Subcutaneous abdominal adipose tissue (tissue), 5 donors: ENCODE results near the gene NMT1.

Experiments used
- H3K27ac ChIP-seq: one replicate; pipeline ENCODE4 v1.7.0; 2013; ENCODE audit warnings: low read depth, mild to moderate bottlenecking, inconsistent platforms, low read length, moderate library complexity
- H3K27me3 ChIP-seq, 5 donors: one replicate each; pipeline ENCODE4 v1.7.0; 2013; ENCODE audit warnings: low read length in 5 of 5, inconsistent platforms in 1 of 5; ENCODE audit not compliant: control insufficient read depth in 5 of 5, insufficient read depth in 4 of 5
- H3K36me3 ChIP-seq, 5 donors: one replicate each; pipeline ENCODE4 v1.7.0; 2013; ENCODE audit warnings: low read length in 5 of 5; ENCODE audit not compliant: control insufficient read depth in 5 of 5, insufficient read depth in 5 of 5
- H3K4me1 ChIP-seq, 5 donors: one replicate each; pipeline ENCODE4 v1.7.0; 2013; ENCODE audit warnings: low read length in 5 of 5, mild to moderate bottlenecking in 3 of 5, moderate library complexity in 1 of 5; ENCODE audit not compliant: control insufficient read depth in 5 of 5, insufficient read depth in 5 of 5
- H3K4me3 ChIP-seq, 5 donors: one replicate each; pipeline ENCODE4 v1.7.0; 2013; ENCODE audit warnings: low read length in 5 of 5, low read depth in 1 of 5
- H3K9ac ChIP-seq, 5 donors: one replicate each; pipeline ENCODE4 v1.7.0; 2013; ENCODE audit warnings: low read length in 5 of 5, mild to moderate bottlenecking in 4 of 5, moderate library complexity in 3 of 5
- H3K9me3 ChIP-seq, 5 donors: one replicate each; pipeline ENCODE4 v1.7.0; 2013; ENCODE audit warnings: low read length in 5 of 5; ENCODE audit not compliant: control insufficient read depth in 5 of 5
- donor health status: healthy.
- donor health status: healthy.
- donor health status: healthy.
- donor health status: healthy.
- donor health status: healthy.

Gene NMT1

GRCh38 chr17:45090711-45091110, 29.6 kb downstream of the NMT1 start:
- Histone ChIP-seq H3K27me3 (no peaks in the 10 kb centered on the region), H3K9ac (no peak overlapping the region), H3K36me3 (peaks cover 4 to 91% (median 62%) of the 10 kb centered on the region in 5 donors), H3K27ac (no peak overlapping the region), H3K9me3 (no peaks in the 10 kb centered on the region), H3K4me1 (peaks cover 5 to 36% (median 28%) of the 10 kb centered on the region in 5 donors), H3K4me3 (no peak overlapping the region)

GRCh38 chr17:45091778-45092425, 30.8 kb downstream of the NMT1 start:
- Histone ChIP-seq H3K9ac (peak overlapping the region in 1 of 5 donors; percentile 21), H3K9me3 (no peaks in the 10 kb centered on the region), H3K4me3 (no peak overlapping the region), H3K4me1 (peaks cover 5 to 36% (median 29%) of the 10 kb centered on the region in 5 donors), H3K27me3 (no peaks in the 10 kb centered on the region), H3K27ac (peak overlapping the region; percentile 77), H3K36me3 (peaks cover 4 to 91% (median 67%) of the 10 kb centered on the region in 5 donors)

GRCh38 chr17:45092911-45093430, 31.9 kb downstream of the NMT1 start:
- peak overlapping the region in 2 of 5 donors; percentile 35 to 36 for H3K9ac ChIP-seq
- peaks cover 8 to 36% (median 30%) of the 10 kb centered on the region in 5 donors for H3K4me1 ChIP-seq
- H3K27me3 ChIP-seq: no peaks in the 10 kb centered on the region
- no peaks in the 10 kb centered on the region for H3K9me3 ChIP-seq
- H3K4me3 ChIP-seq: no peak overlapping the region
- H3K36me3 ChIP-seq: peaks cover 4 to 91% (median 67%) of the 10 kb centered on the region in 5 donors
- H3K27ac ChIP-seq: peak overlapping the region; percentile 77

GRCh38 chr17:45093444-45094110, 32.5 kb downstream of the NMT1 start:
- Histone ChIP-seq H3K4me3 (no peak overlapping the region), H3K4me1 (peaks cover 9 to 40% (median 36%) of the 10 kb centered on the region in 5 donors), H3K9ac (peak overlapping the region in 4 of 5 donors; percentile 3 to 42 (median 28)), H3K9me3 (no peaks in the 10 kb centered on the region), H3K27me3 (no peaks in the 10 kb centered on the region), H3K27ac (peak overlapping the region; percentile 77), H3K36me3 (peaks cover 4 to 91% (median 67%) of the 10 kb centered on the region in 5 donors)

- H3K27ac ChIP-seq: no peak overlapping the region
- H3K36me3 ChIP-seq: peaks cover 0 to 82% (median 63%) of the 10 kb centered on the region in 5 donors
- no peak overlapping the region for H3K4me3 ChIP-seq
- peak overlapping the region in 1 of 5 donors; percentile 2 for H3K9ac ChIP-seq
- H3K27me3 ChIP-seq: no peaks in the 10 kb centered on the region
- H3K9me3 ChIP-seq: no peaks in the 10 kb centered on the region
- peaks cover 9 to 46% (median 41%) of the 10 kb centered on the region in 5 donors for H3K4me1 ChIP-seq
These were observed 35.0 kb downstream of the NMT1 start for GRCh38 chr17:45096141-45096540.

GRCh38 chr17:45096926-45097325, 35.8 kb downstream of the NMT1 start:
- H3K9ac ChIP-seq: peak overlapping the region in 1 of 5 donors; percentile 31

GRCh38 chr17:45098081-45098868, 37.2 kb downstream of the NMT1 start:
- Histone ChIP-seq H3K36me3 (peaks cover 0 to 87% (median 72%) of the 10 kb centered on the region in 5 donors), H3K9me3 (no peaks in the 10 kb centered on the region), H3K4me3 (no peak overlapping the region), H3K27me3 (no peaks in the 10 kb centered on the region), H3K4me1 (peaks cover 6 to 37% (median 29%) of the 10 kb centered on the region in 5 donors), H3K9ac (no peak overlapping the region), H3K27ac (peak overlapping the region; percentile 39)

More at GRCh38 chr17:45096926-45097325, 35.8 kb downstream of the NMT1 start:
- Histone ChIP-seq H3K4me3 (no peak overlapping the region), H3K4me1 (peaks cover 9 to 45% (median 41%) of the 10 kb centered on the region in 5 donors), H3K27ac (peak overlapping the region; percentile 37), H3K9me3 (no peaks in the 10 kb centered on the region), H3K36me3 (peaks cover 0 to 83% (median 60%) of the 10 kb centered on the region in 5 donors), H3K27me3 (no peaks in the 10 kb centered on the region)

GRCh38 chr17:45098869-45099616, 37.9 kb downstream of the NMT1 start:
- no peaks in the 10 kb centered on the region for H3K9me3 ChIP-seq
- peaks cover 0 to 87% (median 74%) of the 10 kb centered on the region in 5 donors for H3K36me3 ChIP-seq
- H3K27me3 ChIP-seq: no peaks in the 10 kb centered on the region
- peaks cover 4 to 31% (median 23%) of the 10 kb centered on the region in 5 donors for H3K4me1 ChIP-seq
- H3K4me3 ChIP-seq: no peak overlapping the region
- no peak overlapping the region for H3K9ac ChIP-seq
- H3K27ac ChIP-seq: peak overlapping the region; percentile 39

GRCh38 chr17:45101546-45101882, 40.4 kb downstream of the NMT1 start:
- H3K9ac ChIP-seq: peak overlapping the region in 1 of 5 donors; percentile 5
- peak overlapping the region; percentile 41 for H3K27ac ChIP-seq
- H3K27me3 ChIP-seq: no peaks in the 10 kb centered on the region
- no peaks in the 10 kb centered on the region for H3K9me3 ChIP-seq
- H3K4me3 ChIP-seq: no peak overlapping the region
- peaks cover 0 to 88% (median 80%) of the 10 kb centered on the region in 5 donors for H3K36me3 ChIP-seq
- H3K4me1 ChIP-seq: peaks cover 4 to 48% (median 42%) of the 10 kb centered on the region in 5 donors
